Gastroesophageal sphincter (tissue), 3 donors: ENCODE results near the gene FHOD3.
"Not testable (repeated sequence)": the region's sequence is repeated elsewhere in the genome, so short reads cannot be mapped to it uniquely, and the experiment has no call there.

Experiments
- CTCF ChIP-seq, 4 experiments: fragments of 200-600 bp in 2 of 4; fragments of 450-650 bp in 2 of 4; sonication (generic) in 1 of 4; IDR thresholded peaks; one replicate each; pipeline ENCODE4 v1.5.1; 2017 to 2019; ENCODE audit warnings: antibody characterized with exemption in 4 of 4, mild to moderate bottlenecking in 2 of 4, moderate library complexity in 2 of 4
- POLR2A ChIP-seq, 2 donors: fragments of 450-650 bp; IDR thresholded peaks; one replicate each; pipeline ENCODE4 v1.6.1; 2017; ENCODE audit warnings: antibody characterized with exemption in 2 of 2, mild to moderate bottlenecking in 2 of 2, moderate library complexity in 1 of 2
- POLR2AphosphoS5 ChIP-seq: sonication (generic); formaldehyde crosslinking; IDR thresholded peaks from one replicate; pipeline ENCODE4 v1.6.1; 2017; ENCODE audit warnings: antibody characterized with exemption

- not testable (repeated sequence) for TF ChIP-seq POLR2A (IDR thresholded peaks at IDR 0.05); CTCF (IDR thresholded peaks at IDR 0.05); POLR2AphosphoS5
Observed at GRCh38 chr18:36721351-36721750, 423.8 kb downstream of the FHOD3 start.
